CD4-positive, alpha-beta T cell treated with Interleukin-4 for 1 hour (primary cell): Measurements from ENCODE around the gene ZC3H10.
"Not testable (repeated sequence)": the region's sequence is repeated elsewhere in the genome, so short reads cannot be mapped to it uniquely, and the experiment has no call there.

Experiments used
- DNase-seq, 2 donors: peaks; one replicate each; pipeline ENCODE4 v3.0.0-alpha.2; 2020 to 2022

ZC3H10 gene

DNA sequence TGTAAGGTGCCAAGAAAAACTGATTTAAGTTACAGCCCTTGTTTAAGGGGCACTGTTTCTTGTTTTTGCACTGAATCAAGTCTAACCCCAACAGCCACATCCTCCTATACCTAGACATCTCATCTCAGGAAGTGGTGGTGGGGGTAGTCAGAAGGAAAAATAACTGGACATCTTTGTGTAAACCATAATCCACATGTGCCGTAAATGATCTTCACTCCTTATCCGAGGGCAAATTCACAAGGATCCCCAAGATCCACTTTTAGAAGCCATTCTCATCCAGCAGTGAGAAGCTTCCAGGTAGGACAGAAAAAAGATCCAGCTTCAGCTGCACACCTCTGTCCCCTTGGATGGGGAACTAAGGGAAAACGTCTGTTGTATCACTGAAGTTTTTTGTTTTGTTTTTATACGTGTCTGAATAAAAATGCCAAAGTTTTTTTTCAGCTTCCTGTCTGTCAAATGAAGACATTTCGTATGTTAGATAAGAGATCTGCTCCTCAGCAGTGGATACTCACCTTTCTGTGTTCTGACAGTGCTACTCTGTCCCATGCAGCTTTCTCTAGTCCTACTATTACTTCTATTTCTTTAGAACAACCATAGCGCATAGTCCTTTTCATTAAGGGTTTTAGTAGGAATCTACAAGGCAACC lies 14.9 kb upstream of the ZC3H10 start:
- DNase-seq = peak in 1 of 2 donors; percentile 56

DNA sequence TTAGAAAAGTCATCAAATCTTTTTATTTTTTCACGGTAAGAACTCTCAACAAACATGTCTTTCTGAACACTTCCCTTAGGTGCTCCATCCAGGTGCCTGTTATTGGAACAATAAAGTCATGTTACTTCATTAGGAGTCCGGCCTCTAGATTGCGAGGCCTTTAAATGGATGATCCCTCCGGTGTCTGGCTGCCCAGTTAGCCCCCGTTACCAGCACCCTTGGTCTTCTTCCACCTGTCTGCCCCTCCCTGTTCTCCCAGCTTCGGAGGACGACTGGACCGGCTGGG lies 14.3 kb upstream of the ZC3H10 start:
- DNase-seq = no peak

DNA sequence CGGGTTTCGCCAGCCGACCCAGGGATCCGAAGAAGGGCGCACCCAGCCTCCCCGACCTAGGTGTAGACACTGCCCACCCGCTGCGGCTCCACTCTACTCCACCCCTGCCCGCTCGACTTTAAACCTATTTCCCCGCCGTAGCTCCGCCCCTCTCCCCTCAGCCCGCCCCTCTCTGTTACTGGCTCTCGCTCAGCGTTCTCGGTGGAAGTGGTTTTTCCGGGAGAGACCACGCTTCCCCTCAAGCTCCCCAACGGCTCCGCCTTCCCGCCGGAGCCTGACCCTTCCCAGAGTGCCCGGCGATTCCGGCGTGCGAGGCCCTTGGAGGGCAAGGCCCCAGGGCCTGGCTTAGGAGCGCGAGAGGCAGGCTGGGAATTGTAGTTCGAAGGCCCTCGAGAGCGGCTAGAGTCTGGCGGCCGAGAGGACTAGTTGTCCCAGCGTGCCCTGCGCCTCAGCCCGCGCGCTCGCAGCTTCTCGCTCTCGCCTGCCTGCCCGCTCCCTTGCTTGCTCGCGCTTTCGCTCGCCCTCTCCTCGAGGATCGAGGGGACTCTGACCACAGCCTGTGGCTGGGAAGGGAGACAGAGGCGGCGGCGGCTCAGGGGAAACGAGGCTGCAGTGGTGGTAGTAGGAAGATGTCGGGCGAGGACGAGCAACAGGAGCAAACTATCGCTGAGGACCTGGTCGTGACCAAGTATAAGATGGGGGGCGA lies 13.8 kb upstream of the ZC3H10 start, which contains the start of gene PA2G4:
PA2G4 (plus strand) TSS at position 451 of the 706 bp plus-strand sequence; CDS start at position 630, 179 bp downstream.
- peak; percentile 98 for DNase-seq

DNA sequence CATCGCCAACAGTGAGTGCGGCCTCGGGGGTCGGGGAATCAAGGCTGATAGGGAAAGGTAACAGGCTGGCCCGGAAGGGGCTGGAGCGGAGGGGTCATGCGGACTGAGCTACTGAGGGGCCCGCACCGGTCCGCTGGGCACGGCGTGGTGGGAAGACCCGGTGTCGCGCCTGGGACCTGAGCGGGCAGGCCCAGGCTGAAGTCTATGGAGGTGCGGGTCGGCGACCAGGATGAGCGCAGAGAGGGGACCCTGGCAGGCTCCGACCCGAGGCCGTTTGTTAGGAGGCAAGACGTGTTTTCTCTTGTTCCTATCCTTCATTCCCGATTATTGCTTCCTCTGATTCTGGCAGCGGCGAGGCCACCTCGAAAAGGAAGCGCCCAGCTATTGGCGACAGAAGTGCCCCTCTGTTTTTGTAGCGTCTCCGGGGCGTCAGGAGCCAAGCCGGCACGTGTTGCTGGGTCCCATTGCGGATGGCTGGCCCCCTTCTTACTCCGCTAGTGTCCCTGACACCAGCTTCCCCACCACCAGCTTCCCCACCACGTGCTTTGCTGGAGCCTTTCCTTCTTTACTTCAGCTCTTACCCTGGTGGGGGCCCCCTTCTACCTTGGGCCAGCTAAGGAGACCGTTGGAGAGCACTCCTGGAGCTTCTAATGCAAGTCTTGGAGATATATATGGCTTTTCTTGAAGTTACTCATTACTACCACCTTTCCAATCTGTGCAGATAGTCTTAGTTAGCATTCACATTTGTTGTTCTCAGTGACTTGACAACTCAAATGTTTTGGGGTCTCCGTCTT lies 13.1 kb upstream of the ZC3H10 start:
- no peak for DNase-seq

DNA sequence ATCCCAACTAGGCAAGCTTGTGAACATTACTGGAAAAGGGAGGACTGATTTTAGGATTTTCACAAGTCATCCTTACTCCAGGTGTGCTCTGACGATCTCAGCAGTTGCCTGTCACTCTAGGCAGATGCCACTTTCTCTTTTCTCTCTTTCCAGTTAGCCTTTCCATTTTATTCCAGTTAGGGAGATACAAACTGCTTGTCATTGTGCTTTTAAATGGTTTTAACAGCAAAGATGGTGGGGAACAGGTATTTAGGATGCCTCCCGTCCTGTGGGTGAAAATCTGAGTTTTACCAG lies 12.5 kb upstream of the ZC3H10 start:
- no peak for DNase-seq

DNA sequence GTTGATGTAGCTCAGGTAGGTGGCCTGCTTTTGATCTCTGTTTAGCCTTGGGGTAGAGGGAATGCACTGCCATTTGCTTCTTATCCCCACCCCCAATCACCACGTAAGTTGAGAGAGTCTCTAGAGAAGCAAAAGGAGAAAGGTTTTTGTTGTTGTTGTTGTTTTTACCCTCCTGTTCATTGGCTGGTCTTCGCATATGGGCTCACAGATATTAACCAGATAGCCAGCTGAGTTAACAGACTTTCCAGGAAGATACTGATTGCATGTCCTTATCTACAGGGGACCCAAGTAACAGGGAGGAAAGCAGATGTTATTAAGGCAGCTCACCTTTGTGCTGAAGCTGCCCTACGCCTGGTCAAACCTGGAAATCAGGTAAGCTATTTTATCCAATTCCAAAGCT lies 10.8 kb upstream of the ZC3H10 start:
- no peak for DNase-seq

DNA sequence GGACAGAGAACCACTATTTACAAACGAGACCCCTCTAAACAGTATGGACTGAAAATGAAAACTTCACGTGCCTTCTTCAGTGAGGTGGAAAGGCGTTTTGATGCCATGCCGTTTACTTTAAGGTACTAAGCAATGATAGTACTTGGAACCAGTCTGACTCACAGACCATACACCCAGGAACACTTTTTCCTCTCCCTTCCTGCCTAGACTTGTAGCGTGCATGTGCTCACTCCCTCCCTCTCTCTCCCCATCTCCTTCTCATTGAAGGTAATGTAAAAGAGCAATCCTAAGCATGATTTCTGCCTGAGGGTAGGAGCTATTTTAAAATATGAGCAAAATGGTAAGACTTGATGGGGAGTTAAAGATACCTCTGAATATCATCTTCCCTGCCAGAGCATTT lies 7.5 kb upstream of the ZC3H10 start:
- no peak for DNase-seq

DNA sequence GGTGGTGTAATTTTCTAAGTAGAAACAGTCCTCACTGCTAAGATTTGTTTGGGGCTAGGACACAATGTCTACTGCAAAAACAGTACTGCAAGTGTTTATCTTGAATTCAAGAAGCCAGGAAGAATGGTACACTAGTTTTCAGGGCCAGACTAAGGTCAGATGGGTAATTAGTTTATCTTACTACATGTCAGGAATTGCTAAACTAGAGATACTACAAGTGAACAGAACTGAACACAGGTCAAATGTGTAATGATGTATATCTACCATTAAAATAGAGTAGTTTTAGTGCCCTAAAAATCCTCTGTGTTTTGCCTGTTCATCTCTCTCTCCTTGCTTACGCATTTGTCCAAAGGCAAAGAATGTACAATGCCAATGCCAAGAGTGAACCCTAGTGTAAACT lies 4.0 kb upstream of the ZC3H10 start:
- no peak for DNase-seq

DNA sequence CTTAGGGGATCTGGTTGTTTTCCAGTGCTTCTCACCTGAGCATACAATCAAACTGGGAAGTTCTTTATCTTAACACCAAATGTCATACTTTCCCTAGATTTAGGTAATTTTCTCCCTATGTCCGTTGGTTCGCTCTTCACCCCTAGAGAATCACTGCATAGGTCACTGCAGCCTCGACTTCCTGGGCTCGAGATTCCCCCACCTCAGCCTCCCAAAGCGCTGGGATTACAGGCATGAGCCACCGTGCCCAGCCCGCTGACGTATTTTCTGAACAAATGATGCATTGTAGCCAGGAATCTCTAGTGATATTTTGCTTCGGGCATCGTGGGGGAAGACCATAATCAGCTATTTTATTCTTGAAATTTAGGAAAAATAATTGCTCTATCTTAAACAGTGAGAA lies 2.7 kb upstream of the ZC3H10 start:
- no peak for DNase-seq

DNA sequence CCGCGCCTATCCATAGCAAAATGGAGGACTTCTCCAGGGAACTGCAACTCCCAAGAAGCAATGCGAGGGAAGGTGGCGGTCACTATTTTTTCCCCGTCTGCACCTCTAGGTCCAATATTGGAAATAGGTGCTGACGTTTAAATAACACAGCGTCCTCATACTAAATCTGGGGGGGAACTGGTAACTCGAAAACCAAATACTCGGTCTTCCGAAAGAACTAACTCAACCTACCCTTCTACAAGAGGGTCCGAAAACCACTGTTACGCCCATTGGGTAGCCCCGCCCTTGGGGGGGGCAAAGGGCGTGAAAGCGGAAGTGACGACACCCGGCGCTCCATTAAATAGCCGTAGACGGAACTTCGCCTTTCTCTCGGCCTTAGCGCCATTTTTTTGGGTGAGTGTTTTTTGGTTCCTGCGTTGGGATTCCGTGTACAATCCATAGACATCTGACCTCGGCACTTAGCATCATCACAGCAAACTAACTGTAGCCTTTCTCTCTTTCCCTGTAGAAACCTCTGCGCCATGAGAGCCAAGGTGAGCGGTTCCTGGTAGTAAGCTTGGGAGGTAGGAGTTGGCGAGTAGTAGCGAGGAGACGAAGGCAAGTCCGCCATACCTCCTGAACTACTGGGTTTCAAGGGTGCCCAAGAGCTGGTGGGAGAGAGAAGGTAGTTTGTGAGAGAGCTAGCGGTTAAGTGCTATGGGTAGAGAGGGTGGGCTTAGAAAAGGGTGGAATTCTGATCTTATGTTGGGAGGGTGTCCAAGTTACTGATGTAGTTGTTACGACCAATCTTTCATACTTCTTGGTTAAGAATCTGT lies 1.6 kb upstream of the ZC3H10 start, which contains the start of gene RPL41:
RPL41 (plus strand) TSS at position 367 of the 815 bp plus-strand sequence.
- peak; percentile 93 to 95 for DNase-seq

DNA sequence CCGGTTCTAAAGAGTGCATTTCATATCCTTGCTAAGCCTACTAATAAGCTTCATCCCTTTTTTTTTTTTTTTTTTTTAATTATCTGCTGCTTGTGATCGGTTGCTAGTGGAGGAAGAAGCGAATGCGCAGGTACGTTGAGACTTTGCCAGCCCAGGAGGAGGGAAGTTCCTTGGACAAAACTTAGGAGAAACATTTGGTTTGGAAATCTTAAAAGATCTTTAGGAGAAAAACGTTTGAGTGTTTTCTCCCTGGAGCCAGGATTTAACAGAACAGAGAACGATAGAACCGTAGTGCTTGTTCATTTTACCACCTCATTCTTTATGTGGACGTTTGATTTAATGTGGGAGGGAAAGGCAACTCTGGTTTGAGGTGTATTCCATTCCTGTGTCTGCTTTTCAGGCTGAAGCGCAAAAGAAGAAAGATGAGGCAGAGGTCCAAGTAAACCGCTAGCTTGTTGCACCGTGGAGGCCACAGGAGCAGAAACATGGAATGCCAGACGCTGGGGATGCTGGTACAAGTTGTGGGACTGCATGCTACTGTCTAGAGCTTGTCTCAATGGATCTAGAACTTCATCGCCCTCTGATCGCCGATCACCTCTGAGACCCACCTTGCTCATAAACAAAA lies 872 bp upstream of the ZC3H10 start:
- DNase-seq = not testable (repeated sequence)

DNA sequence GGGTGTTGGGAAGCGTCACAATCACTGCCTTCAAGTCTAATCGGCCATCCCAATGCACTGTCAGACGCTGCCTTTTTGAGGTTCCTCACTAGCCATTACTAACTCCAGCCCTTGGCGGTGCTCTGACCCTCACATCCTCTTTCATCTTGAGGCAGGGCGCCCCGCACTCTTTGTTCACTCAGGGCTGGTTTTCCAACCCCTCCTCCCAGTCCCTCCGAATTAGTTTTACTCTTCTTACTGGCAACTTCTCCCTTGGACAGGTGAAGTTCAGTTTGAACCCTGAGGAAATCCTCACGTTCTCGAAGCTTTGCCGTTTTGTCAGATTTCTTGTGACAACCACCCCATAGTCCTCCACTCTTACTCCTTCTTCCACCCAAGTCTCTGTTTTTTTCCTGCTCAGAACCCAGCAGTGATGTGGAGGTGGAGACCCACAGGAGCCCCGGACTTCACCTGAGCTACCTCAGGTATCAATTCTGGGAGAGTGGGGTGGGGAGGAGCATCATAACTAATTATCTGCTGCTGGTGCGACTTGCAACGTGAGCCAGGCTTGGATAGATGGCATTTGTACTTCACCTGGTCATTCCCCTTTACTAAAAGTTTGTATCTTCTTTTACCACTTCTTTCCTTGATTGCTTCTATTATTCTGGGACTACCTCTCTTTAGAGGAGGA lies 757 bp downstream of the ZC3H10 start:
- DNase-seq = no peak

DNA sequence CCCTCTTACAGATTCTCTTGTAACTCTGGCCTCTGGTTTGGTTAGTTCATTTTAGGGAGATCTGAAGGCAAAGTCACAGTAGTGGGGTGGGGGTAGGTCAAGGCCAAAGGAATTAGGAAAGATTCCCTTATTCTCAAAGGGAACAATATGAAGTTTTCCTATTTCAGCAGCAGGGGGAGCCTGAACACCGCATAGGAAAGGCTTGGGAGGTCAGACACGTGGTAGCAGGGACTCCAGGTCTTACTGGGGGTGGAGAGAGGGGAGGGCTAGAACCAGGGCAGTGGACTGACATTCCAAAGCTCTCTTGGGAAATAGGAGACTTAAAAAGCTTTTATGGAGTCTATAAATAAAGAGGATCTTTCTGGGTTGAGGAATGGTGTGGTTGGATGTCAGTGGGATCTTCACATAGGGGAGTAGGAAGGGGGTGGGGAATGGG lies 1.3 kb downstream of the ZC3H10 start:
- peak; percentile 77 to 78 for DNase-seq

DNA sequence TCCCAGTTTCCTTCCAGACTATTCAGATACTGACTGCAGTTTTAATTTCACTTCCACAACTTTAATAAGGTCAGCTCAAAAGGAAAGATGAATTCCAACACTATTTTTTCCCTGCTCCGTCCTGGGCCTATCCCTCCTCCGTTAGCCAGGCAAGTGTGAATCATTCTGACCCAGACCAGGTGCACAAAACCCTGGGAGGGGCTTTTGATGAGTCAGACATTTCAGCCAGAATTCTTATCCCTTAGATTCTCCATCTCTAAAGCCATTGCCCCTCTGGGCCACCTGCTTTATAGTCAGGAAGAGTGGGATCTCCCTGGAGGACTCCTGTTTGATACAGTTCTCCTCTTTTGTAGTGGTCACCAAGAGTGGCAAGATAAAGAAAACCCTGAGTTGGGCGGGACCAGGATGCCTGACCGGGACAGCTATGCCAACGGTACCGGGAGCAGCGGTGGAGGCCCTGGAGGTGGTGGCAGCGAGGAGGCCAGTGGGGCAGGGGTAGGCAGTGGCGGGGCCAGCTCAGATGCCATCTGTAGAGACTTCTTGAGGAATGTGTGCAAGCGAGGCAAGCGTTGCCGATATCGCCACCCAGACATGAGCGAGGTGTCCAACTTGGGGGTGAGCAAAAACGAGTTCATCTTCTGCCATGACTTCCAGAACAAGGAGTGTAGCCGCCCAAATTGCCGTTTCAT lies 2.2 kb downstream of the ZC3H10 start:
- DNase-seq = no peak

DNA sequence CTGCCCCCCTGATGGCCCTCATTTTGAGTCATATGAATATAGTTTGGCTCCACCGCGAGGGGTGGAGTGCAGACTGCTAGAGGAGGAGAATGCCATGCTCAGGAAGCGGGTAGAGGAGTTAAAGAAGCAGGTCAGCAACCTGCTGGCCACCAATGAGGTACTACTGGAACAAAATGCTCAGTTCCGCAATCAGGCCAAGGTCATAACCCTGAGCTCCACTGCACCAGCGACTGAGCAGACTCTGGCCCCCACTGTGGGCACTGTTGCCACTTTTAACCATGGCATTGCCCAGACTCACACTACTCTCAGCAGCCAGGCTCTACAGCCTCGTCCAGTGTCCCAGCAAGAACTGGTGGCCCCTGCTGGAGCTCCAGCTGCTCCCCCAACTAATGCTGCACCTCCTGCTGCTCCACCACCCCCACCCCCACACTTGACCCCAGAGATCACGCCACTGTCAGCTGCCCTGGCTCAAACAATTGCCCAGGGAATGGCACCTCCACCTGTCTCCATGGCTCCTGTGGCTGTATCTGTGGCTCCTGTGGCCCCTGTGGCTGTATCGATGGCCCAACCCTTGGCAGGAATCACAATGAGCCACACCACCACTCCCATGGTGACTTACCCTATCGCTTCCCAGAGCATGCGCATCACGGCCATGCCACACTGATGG lies 3.3 kb downstream of the ZC3H10 start:
- no peak for DNase-seq

DNA sequence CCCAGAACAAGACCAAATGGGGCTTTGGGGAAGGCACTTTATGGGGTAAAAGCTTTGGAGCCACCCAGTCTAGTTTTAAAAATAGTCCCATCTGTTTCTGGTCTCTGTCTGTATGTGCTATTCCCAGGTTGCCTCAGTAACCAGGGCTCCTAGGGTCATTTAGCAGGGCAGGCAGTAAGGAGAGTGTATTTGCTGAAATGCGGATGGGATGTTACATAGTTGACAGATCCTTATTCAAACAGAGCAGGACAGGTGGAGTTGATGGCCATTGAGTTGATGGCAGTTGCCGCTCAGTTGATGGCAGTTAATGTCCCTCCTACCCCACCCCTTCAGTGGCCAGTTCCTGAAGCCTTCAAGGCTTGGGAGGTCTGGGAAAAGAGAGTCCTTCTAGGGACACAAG lies 4.6 kb downstream of the ZC3H10 start:
- no peak for DNase-seq

DNA sequence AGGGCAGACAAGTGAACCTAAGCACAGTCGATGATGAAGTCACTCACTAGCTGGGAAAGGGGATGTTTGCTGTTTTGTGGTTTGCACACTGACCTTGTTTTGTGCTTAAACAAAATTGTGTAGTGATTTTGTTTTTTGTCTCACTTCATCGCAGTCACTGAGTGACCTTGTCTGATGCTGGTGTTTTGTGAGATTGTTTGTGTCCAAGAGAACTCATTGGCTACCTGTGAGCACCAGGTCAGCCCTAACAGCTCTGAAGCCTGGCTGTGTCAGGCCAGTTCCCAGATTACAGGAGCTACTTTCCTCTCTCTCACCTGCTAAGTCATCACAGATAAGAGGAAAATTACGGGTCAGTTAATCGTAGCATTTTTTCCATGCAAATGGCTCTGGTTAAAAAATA lies 6.1 kb downstream of the ZC3H10 start:
- no peak for DNase-seq

DNA sequence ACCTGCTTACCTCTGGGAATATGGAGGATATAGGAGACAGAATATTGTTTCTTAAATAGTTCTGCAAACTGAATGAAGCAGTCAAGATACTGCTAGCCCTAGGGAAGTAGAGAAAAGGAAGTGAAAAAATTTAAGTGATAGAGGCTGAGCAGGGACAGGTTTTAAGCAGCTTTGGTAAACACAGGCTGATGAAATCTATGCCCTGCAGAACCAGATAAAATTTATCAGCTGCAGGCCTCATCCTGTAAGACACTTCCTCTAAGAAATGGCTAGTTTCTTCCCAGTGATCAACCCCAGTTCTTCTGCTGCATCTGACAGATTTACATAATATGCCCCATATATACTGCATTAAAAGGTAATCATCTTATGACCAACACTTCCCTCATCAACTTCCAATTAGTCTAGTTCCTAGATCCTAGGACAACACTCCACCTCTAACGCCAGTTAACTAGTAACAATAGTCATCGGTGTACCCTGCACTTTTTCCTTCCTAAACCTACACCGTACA lies 8.7 kb downstream of the ZC3H10 start:
- peak in 1 of 2 donors; percentile 16 for DNase-seq

DNA sequence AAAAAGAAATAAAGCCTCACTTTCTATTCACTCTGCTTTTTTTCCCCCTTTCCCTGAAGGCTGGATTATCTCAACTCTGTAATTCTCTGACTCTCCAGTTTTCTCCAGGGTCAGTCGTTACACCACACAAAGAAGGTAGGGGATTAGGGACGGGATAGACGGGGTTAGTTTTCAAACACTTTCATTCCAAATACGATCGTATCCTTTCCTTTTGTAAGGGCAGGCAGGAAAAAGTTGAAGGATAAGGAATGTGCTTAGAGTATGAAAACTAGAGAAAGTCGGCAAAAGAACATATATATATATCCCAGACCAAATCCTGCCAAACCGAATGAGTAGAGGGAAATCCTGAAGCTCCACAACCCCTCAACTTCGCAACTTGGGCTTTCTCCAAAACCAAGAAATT lies 9.4 kb downstream of the ZC3H10 start:
- DNase-seq = no peak

DNA sequence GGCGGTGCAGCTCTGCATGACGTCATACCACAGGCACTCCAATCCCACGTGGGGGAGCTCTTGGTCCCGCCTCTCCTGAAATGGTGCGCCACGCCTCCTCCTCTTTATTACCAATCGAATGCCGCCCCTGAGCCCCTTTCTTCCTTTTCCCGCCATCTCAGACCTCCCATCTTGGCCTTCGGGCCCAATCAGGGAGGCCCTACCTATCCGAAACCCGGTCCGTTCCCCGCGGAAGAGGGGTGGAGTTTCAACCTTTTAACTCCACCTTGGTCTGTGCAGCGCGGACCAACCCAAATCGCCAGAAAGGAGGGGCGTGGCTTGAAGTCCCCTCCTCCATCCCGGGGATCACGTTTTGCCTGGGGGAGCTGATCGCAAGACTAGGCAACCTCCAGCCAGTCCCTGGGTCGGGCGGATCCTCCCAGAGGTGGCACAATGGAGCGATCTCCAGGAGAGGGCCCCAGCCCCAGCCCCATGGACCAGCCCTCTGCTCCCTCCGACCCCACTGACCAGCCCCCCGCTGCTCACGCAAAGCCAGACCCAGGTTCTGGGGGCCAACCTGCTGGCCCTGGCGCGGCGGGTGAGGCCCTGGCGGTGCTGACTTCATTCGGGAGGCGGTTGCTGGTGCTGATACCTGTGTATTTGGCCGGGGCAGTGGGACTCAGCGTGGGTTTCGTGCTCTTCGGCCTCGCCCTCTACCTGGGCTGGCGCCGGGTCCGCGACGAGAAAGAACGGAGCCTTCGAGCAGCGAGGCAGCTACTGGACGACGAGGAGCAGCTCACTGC lies 10.0 kb downstream of the ZC3H10 start, which contains the start of gene ESYT1:
ESYT1 (plus strand) TSS at position 380 of the 782 bp plus-strand sequence; CDS start at position 433, 53 bp downstream.
- DNase-seq = peak; percentile 100
